HG02623 (cell line): ENCODE results near the gene BAIAP2.
"Not testable (repeated sequence)": the region's sequence is repeated elsewhere in the genome, so short reads cannot be mapped to it uniquely, and the experiment has no call there.

Experiments used
- ATAC-seq: cut with Tn5 transposase; IDR thresholded peaks from one replicate; pipeline ENCODE4 v1.9.1; 2021; ENCODE audit warnings: moderate library complexity; ENCODE audit not compliant: unreplicated experiment

The BAIAP2 gene

DNA sequence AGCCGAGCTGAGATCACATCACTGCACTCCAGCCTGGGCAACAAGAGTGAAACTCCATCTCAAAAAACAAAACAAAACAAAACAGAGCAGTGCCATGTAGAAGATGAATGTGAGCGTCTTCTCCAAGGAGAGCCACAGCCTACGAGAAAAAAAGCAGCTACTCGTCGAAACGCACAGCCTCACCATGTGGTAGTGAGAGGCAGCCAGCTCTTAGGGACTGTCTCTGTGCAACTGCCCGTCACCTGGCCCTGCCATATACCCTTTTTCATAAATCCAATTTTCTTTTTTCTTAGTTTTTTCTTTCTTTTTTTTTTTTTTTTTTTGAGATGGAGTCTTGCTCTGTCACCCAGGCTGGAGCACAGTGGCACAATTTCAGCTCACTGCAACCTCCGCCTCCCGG is 119.1 kb downstream of the BAIAP2 start:
- ATAC-seq: not testable (repeated sequence)

DNA sequence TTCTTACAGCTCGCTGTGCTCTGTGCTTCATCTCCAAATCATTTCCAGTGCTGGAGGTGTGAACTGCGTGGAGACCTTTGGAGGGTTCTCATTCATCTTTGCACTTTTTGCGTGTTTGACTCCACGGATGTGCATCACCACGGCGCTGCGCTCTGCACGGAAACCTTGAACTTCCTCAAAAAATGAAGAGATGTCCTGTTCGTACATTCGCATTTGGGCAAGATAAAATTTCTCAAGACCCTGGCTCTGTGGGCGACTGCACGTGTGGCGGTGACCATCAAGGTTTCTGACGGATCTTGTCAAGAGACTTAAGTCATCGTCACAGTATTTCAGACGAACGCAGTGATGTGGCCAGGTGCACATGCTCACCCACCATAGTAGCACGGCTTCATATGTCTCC is 120.0 kb downstream of the BAIAP2 start:
- ATAC-seq: no peak

DNA sequence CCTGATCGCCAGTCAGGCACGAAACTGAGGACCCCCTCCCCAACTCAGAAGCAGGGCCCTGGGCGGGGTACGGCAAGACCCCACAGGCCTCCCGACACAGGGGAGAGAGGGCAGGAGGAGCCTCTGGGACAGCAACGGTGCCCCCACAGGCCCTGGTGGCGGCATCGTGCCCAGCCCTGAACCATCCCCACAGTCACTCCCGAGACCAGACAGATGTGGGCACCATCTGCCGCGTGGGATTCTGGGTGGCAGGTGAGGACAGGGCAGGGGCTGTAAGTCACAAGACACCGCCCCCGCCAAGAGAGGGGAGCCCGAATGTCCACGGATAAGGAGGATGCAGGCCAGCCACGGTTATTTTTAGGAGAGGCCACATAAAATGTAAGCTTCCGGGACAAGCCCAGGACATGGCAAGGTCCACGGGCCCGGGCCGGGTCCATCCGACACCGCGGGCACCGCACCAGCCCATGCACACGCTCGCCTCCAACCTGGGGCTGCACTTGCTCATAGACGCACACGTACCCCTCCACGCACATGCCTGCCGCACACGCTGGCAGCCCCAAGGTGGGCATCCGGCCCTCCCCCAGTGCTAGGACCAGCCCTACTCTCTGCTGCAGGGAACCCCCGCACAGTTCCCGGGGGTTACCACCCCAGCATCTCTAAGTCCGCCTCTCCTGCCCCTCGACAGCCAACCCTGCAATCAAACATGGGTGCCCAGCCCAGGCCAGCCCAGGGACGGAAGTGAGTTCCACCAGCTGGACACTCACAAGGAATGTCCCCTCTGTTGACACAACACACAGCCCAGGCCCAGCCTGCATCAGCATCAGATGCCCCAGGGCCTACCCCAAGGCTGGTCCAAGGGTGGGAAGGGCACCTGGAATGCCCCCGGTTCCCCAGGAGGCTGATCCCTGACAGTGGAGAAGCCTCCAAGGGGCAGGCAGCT is 122.2 kb downstream of the BAIAP2 start:
- ATAC-seq: no peak

DNA sequence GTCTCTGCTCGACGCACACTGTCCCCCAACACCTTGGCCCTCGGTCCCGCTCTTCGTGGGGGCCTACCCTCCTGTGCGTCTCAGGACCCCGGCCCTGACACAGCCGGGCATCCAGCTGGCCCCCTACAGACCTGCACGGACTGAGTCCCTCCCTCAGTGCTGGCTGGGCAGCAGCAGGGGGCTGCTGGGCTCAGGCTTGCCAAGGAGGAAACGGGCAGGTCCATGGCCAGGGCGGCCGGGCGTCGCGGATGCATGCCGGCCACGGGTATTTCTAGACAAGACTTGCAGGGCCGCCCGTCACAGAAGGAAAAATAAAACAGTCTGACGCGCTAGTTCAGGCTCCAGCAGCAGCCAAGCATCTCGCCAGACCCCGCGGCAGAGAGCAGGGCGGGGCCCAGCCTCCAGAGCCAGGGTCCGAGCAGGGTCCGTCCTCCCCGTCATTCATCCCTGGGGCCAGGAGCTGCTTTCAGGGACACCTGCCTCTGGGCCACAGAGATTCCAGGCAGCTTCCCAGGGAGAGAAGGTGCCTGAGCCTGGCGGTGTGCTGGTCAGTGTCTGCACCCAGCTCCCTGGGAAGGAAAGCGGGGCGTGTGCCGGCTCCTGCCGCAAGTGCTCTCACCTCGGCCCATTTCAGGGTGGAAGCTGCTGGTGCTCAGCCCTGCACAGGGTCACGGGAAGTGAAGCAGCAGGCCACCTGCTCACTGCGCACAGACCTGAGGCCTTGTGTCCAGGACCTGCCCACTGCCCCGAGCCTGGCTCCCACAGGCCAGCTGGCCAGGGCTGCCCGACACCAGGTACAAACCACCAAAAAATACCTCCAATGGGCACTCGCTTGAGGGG is 123.1 kb downstream of the BAIAP2 start:
- ATAC-seq: no peak

DNA sequence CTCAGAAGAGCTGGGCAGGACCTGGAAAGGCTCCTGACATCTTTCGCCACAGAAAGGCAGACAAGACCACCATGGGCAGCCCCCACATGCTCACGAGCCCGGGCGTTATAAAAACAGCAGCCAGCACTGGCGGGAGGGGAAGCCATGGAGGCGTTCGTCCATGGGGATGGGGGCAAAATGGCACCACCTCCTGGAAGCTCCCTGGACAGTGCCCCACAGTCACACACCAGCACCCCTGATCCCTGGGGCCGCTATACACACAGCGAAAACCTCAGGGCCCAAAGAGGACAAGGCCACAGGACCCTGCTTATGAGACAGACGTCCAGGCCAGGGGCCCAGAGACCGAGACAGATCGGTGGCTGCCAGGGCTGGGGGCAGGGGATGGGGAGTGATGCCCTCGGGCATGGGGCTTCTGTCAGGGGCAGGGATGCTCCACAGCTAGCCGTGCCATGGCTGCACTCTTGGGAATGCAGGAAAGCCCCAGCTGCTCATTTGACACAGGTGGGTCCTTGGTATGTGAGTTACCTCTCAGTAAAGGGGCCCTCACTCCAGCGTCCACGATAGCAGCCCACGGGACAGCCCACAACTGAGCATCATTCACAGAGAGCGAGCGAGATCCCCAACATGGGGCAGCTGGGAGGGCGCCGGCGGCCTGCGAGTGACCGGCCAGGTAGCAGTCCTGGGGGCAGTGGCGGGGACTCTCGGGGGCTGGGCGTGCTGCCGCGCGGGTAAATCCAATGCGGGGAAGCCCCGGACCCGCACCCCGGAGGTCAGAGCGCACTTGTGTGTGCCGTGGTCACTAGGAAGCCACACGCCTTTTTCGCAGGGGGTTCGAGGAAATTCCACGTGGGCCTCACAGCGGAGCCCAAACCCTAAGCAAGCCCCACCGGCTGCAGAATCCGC is 124.0 kb downstream of the BAIAP2 start:
- no peak for ATAC-seq

DNA sequence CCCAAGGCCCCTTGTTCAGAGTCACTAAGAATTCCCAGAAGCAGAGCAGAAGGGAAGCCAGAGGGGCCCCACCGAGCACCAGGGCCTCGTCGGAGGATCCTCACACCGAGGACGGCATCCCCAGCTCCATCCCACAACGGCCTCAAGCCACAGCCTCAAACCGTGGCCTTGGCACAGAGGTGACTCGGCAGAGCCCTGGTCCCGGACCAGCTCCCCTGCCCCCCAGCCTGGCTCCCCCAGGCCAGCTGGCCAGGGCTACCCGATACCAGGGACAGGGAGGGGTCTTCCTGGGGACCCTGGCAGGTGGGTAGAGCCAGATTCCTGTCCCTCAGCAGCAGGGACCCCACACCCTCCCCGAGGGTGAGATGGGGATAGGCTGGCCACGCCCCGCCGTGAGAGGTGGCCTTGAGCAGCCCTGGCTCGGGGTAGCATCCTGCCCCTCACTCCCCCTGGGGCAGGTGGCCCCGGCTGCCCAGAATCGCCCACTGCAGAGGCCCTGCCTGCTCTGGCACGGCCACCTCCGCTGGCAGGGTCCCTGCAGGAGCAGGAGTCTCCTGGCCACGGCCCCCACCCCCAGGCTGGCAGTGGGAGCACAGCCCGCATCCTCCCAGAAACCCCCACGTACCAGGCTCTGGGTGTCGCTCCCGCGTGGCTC is 124.8 kb downstream of the BAIAP2 start:
- ATAC-seq: no peak

DNA sequence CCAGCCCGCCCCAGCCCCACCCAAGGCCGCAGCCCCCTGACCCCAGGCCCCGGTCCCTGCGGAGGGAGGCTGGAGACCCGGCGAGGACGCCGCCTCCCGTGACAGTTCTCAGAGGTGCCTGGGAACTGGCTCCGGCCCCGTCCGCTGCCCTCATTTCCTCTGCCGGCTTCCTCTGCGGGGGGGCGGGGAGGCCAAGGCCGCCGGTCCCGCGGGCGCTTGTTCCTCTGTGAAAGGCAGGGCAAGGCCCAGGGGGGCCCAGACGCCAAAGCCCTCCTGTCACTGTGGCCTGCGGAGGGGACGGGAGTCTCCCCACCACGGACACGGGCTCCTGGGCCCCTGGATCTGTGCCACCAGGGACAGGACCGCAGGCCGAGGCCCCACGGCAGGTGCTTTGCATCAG is 125.4 kb downstream of the BAIAP2 start:
- ATAC-seq: no peak

DNA sequence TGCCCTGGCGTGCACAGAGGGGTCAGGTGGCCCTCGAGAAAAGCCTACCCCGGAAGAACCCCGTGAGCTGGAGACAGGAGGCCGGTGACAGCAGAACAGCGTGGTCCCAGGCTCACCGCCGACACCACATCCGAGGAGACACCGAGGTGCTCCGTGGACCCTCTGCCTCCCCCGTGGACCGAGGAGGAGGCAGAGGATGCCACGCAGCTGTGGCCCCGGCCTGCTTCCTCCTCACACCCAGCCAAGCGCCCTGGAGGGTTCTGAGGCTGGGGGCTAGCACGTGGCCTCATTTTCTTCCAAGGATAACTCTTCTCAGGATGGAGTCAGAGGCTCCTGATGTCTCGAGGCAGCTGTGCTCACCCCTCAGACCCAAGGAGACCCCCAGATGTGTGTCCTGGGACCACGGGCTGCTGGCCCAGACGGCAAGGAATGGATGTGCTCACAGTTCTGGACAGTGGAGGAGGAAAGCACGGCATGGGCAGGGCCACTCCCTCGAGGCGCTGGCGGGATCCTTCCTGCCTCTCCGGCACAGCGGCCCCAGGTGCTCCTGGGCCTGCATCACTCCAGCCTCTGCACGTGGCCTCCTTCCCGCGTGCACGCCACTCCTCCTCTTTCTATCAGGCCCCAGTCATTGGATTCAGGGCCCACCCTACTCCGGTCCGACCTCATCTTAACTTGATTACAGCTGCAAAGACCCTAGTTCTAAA is 125.9 kb downstream of the BAIAP2 start:
- no peak for ATAC-seq

DNA sequence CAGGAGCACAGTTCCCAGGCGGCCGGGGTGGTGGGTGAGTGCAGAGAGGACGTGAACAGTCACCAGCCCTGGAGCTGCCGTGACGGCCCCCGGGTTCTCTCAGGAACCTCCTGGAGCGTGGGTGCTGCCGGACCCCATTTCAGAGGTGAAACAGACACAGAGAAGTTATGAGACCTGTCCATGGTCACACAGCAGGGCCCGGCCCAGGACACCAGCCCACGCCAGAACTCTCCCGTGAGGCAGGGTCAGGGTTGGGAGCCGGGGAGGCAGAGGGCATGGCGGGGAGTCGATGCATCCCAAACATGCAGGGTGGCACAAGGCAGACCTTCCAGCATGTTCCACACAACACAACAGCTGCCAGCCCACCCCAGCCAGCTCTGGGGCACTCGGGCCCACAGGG is 126.6 kb downstream of the BAIAP2 start:
- ATAC-seq: no peak

DNA sequence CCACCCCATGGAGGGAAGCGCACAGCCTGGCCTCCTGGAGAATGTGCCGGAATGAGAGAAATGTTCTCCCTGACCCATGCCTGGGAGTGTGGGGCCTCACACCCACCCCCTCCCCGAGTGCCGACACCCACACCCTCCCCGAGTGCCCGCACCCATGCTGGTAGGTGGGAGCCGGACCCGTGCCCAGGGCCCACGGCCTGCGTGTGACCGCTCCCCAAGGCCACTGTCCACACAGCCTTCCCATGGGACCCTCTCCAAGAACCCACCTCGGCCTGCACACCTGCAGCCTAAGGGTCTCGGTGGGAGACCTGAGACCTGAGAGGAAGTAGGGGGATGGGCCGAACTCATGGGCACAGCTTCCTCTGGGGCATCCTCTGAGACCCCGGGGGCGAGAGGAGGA is 127.0 kb downstream of the BAIAP2 start:
- ATAC-seq: no peak

DNA sequence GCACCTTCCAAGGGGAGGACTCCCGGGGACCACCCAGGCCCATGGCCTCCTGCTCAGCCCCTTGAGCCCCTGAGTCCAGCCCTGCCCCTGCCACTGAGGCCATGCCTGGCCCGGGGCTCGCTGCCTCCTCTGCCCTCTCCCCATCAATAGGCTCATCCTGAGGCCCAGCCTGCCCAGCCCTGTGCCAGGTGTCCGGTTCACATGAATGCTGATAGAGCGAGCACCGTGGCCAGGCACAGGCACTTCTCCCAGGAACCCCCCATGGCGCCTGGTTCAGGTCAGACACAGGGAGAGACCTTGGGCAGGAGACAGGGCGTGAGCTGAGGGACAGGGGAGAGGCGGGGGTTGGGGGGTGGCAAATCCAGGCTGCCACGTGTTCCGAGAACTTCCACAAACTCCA is 127.5 kb downstream of the BAIAP2 start:
- ATAC-seq: no peak

DNA sequence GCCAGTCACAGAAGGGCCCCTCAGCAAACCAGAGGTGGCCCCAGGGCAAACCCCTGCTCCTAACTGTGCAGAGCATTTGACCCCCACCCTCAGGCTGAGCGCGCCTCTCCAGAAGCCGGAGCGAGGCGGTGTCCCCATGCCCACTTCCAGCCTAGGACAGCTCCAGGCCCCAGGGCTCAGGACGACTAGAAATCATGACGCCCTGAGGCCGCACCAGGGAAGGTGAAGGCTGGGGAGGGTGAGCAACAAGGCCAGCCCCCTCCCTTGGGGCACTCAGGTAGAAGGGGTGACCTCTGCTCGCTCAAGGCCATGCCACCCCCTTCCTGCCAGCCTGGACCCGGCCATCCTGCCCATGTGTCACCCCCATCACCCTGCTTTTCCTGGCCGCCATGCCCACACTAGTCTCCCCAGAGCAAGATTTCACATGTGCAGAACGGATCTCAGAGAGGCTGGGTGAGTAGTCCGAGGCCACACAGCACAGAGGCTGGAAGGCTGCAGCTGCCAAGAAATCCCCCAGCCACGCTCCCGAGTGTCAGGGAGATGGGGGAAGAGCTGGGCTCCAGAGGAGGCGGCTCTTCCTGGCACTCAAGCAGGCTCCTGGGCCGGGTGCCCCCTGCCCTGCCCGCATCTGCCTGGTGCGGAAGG is 128.2 kb downstream of the BAIAP2 start:
- no peak for ATAC-seq

DNA sequence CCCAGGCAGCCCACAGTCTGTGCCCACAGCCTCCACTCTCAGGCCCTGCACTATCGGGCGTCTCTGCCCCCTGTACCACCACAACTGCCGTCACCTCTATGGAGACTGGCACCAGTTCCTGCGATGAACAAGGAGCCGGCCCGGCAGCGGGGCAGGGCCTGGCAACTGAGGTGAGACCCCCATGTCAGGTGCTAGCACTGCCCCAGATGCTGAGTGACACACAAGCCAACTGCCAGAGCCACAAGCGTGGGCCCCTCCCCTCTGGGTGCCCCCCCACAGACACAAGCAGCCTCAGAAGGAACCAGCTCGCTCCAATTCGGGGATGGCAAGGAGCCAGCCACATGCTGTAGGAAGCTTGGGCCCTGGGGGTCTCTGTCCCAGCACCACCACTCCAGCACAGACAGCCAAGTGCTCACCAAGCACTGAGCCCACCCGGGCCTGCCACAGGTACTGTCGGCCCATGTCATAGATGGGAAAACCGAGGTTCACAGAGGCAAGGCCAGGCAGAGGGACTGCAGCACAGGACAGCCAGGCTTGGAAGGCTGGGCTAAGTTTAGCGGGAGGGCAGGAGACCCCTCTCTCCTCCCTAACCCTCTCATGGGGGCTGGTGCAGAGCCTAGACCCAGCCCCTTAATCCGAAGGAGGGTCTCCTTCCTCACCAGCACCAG is 128.9 kb downstream of the BAIAP2 start:
- ATAC-seq: no peak

DNA sequence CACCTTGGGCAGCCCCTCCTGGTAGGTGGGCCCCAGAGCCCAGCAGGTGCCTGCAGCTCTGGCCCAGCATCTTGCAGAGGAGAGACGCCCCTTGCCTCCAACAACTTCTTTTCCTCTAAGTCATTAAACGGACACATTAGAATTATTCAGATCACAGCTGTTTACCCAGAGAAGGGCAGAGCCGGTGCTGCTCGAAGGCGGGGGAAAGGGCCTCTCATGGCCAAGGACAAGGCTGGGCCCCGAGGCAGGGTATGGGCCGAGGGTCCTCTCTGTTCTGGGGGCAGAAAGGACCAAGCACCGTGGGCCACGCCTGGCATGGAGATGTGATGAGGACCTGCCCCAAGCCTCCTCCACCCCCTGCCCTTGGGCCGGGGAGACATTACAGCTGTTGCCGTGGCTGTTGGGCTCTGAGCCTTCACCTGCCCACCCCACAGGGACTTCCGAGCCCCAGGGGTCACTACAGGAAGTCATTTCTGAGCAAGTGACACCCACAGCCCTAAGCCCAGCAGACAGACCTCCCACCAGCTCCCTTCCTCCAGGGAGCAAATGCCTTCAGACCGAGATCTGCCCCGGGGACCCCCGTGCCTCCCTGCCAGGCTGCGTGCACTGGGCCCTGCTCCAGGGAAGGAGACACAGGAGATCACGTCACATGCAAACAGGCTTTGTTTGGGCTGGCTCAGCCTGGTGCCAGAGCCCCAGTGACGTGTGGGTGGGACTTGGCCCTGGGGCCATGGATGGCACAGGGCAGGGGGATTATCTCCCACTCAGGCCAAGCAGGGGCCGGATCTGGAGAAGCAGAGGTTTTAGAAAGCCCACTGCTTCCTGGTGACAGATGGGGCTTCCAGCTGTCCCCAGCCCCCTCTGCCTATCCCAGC is 129.7 kb downstream of the BAIAP2 start:
- ATAC-seq: no peak

DNA sequence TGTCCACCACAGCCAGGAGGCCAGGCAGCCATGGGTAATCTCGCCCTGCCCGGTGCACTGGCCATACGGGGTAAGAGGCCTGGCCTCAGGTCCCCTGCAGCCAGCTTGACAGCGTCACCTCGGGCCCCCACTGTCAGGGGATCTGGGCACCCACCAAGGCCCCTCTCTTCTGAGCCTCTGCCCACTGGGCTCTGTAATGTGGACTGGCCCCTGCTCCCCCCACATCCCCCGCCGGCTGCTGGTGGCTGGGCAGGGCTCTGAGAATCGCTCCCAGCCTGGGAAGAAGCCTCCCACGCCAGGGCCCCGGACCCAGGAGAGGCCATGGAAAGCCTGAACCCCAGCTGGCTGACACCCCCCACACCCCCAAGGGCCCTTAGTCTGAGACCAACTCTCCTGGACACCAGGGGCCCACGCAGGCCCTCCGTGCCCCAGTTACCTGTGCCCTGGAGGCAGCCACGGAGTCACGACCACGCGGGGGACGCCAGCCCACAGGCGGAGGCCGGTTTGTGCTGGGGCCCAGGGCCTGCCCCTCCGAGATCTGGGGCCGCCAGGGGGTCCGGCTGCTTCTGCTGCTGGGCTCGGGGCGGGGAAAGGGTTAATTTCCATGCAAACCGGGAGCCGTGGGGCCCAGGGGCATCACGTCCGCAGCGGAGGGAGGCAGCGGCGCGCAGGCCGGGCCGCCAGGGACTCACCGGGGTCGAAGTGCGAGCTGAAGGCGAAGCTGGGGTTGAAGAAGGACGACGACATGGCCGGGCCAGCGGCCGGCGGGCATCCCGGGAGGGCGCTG is 130.5 kb downstream of the BAIAP2 start, which contains the start of gene PVALEF:
Gene PVALEF (plus strand): TSS at position 262 of the 787 bp plus-strand sequence. CDS start 15,720 bp downstream, outside the sequence.
- no peak for ATAC-seq

DNA sequence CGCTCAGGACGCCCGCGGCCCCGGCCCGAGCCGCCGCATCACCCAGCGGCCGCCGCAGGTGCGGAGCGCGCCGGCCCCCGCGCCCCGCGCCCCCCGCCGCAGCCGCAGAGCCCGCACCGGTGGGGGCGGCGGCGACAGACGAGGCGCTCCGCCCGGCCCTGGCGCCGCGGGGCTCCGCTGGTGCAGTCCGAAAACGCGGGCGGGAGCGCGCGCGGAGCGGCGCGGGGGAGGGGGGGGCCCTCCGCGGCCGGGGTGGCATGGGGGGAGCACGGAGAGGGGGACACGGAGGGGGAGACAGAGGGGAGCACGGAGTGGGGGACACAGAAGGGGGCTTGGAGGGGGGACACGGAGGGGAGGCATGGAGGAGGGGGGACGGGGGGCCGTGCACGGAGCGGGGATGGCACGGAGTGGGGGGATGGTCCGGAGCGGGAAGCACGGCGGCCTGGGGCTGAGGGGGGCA is 131.1 kb downstream of the BAIAP2 start, which contains the start of gene AATK:
Gene AATK (minus strand): TSS at position 189 of the 460 bp plus-strand sequence. CDS start 229 bp downstream, outside the sequence.
- ATAC-seq: no peak
